Hematopoietic multipotent progenitor cell treated with erythropoietin and hydrocortisone succinate and interleukin-3 and kit ligand, for 8 days (in vitro differentiated cells): Measurements from ENCODE around the gene VSIG10.
"Not testable (repeated sequence)": the region's sequence is repeated elsewhere in the genome, so short reads cannot be mapped to it uniquely, and the experiment has no call there.

Source experiments
- DNase-seq: peaks from one replicate; pipeline ENCODE4 v3.0.0-alpha.2; 2015

VSIG10 gene

GRCh38 chr12:118029166-118029565, 74.6 kb downstream of the VSIG10 start:
- DNase-seq: no peak

GRCh38 chr12:118025168-118025567, 78.6 kb downstream of the VSIG10 start:
- no peak for DNase-seq

- DNase-seq: no peak
Observed at GRCh38 chr12:118023301-118023860, 80.4 kb downstream of the VSIG10 start.

GRCh38 chr12:118022728-118023109, 81.1 kb downstream of the VSIG10 start:
- no peak for DNase-seq

GRCh38 chr12:118022097-118022727, 81.6 kb downstream of the VSIG10 start:
- not testable (repeated sequence) for DNase-seq

- DNase-seq: no peak
Observed at GRCh38 chr12:118020036-118020435, 83.8 kb downstream of the VSIG10 start.

GRCh38 chr12:118017926-118018325, 85.9 kb downstream of the VSIG10 start:
- DNase-seq: no peak

GRCh38 chr12:118016424-118017264, 87.2 kb downstream of the VSIG10 start, which contains the start of gene RFC5:
Gene RFC5, plus strand, starts transcription at chr12:118016703. Its CDS starts 125 bp downstream, at chr12:118016828.
- DNase-seq: peak; percentile 98

- DNase-seq: no peak
Observed at GRCh38 chr12:118015944-118016343, 87.9 kb downstream of the VSIG10 start.

- DNase-seq: no peak
Observed at GRCh38 chr12:118015306-118015705, 88.5 kb downstream of the VSIG10 start.
